ENCODE data around the gene ZNFX1.

DNA sequence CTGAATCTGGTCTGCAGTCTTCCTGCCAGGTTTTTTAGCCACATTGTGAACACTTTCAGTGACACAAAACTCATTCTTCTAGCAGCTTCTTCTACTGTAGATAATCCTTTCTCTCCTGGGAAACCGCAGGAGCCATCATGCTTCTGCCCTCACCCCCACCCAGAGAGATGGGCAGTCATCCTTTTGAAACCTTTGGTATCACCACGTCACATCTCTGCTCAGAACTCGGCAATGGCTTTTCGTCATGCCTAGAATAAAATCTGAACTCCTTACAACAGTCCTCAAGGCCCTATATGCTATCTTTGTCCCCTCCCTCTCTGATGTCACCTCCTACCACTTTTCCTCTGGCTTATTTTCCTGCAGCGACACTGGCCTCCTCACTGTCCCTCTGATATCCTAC lies 46.4 kb upstream of the ZNFX1 start:
- TF ChIP-seq, protein P1, sequence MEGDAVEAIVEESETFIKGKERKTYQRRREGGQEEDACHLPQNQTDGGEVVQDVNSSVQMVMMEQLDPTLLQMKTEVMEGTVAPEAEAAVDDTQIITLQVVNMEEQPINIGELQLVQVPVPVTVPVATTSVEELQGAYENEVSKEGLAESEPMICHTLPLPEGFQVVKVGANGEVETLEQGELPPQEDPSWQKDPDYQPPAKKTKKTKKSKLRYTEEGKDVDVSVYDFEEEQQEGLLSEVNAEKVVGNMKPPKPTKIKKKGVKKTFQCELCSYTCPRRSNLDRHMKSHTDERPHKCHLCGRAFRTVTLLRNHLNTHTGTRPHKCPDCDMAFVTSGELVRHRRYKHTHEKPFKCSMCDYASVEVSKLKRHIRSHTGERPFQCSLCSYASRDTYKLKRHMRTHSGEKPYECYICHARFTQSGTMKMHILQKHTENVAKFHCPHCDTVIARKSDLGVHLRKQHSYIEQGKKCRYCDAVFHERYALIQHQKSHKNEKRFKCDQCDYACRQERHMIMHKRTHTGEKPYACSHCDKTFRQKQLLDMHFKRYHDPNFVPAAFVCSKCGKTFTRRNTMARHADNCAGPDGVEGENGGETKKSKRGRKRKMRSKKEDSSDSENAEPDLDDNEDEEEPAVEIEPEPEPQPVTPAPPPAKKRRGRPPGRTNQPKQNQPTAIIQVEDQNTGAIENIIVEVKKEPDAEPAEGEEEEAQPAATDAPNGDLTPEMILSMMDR (IDR thresholded peaks at IDR 0.05), result no peak
- TF ChIP-seq POLR2A (IDR thresholded peaks at IDR 0.05), result no peak

Data from heart left ventricle (tissue), 13 donors.